WI38 (cell line): ENCODE data around the gene IGF1R.

Experiments
- H3K4me3 ChIP-seq: 2 replicates; pipeline ENCODE4 v1.5.1; 2011; ENCODE audit warnings: low read depth, mild to moderate bottlenecking, control low read depth, low read length
- CTCF ChIP-seq: IDR thresholded peaks from 2 replicates; pipeline ENCODE4 v1.5.1; 2012; ENCODE audit warnings: low read depth, mild to moderate bottlenecking, control low read depth, low read length

IGF1R gene

DNA sequence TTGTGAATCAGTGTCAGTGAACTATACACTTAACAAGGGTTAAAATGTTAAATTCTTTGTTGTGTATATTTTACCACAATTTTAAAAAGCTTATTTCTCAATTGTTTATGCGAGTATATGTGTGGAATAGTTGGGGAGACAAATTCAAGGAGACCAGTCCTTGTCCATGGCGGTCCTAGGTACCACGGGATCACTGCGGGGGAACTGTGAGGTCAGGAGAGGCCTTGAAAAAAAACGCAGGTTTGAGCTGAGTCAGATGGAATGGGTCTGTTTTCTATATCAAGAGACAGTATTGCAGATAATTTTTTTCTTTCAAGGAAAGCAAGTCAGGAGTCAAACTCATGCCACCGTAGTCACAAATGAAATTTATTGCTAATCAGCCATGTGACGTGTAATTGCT is 18.5 kb downstream of the IGF1R start:
- no peak for TF ChIP-seq CTCF
- no peak overlapping the region for H3K4me3 ChIP-seq

DNA sequence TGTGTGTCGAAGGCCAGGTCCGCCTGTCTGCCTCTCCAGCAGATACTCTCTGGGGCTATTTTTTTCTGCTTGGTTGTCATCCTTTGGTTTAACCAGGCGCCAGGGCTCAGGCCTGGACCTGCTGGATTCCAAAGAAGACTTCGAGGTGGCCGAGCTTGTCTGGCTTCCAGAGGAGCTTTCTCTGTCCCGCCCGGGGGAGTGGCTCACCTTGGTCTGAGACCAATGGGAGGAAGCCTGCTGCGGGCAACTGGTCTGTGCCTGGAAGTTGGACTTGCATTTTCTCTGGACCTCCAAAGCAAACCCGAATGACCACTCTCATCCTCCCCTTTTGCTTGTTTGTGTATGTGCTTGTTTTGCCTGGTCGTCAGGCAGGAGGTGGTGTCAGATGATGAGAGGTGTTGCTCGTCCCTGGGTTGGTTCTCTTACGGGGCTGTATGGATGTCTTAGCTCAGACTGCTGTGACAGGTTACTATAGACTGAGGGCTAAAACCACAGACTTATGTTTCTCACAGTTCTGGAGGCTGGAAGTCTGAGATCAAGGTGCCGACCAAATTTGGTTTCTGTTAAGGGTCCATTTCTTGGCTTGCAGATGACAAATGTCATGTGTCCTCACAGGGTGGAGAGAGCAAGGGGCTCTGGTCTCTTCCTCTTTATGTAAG is 19.3 kb downstream of the IGF1R start:
- TF ChIP-seq CTCF = no peak
- H3K4me3 ChIP-seq = no peak overlapping the region

DNA sequence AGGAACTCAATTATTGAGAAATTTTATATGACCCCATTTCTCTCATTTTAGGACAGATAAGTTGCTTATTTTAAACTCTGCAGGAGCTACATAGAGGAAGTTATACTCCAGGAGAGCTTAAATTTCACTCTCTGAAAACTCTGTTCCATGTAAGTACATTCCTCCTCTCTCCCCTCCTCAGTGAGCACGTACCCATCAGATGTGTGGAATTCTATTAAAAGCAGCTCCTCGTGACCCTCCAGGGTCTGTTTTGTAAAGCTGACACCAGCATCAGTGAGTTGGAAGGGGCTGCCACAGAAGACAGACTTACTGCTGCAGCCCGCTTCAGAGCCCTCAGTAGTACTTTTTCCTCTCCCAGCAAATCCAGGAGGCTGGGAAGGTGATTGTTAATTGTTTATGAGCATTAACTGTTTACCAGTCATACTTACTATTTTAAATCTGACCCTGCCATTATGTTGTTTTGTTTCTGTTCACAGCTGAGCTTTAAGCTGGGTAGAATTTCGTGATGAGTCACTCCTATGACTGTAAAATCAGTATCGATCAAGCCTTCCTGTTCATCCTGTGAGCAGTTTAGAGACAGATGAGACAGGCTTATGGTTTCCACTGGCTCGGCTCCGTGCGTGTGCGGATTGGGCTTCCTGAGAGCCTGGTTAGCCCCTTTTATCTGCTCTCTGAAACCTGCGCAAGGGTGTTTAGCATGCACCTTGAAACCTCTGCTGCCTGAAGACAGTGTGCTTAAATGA is 20.4 kb downstream of the IGF1R start:
- H3K4me3 ChIP-seq = peak overlapping the region; percentile 2; the same call in 1 of the 2 replicates
- no peak for TF ChIP-seq CTCF

GRCh38 chr15:98669638-98670037 is 21.3 kb downstream of the IGF1R start:
- no peak overlapping the region for H3K4me3 ChIP-seq

GRCh38 chr15:98671060-98672008 is 23.0 kb downstream of the IGF1R start:
- no peak for TF ChIP-seq CTCF
- peak overlapping the region; percentile 7 for H3K4me3 ChIP-seq

More at GRCh38 chr15:98669638-98670037, 21.3 kb downstream of the IGF1R start:
- TF ChIP-seq CTCF = no peak

DNA sequence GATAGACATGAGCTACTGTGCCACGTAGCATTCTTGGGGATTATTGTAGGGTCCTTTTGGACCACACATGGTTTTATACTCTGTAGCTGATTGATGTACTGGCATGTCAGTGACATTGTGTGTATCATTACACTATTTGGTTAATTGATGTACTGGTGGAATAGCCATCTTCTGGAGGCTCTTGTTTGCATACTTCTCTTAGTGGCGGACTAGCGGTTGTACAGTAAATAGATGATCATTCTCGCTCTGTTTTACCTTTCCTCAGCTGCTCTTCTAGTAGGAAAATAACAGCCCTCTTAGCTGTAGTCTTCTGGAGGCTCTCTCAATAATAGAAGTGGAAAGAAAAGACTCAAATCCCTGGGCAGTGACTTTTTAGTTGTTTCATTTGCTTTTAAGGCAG is 24.8 kb downstream of the IGF1R start:
- no peak for TF ChIP-seq CTCF
- H3K4me3 ChIP-seq = no peak overlapping the region
